AG10803 (cell line): ENCODE measurements around the gene TUBB6.

Experiments used
- DNase-seq: peaks from one replicate; pipeline ENCODE4 v3.0.0; 2010; ENCODE audit warnings: low read depth
- H3K4me3 ChIP-seq: 2 replicates; pipeline ENCODE4 v1.5.1; 2011; ENCODE audit warnings: mild to moderate bottlenecking, low read length, control low read depth
- TF ChIP-seq, protein P1 (sequence below): conservative IDR thresholded peaks from 2 replicates; pipeline ENCODE4 v1.5.1; 2011; ENCODE audit warnings: mild to moderate bottlenecking, low read length, control low read depth, inconsistent platforms

TUBB6 gene

DNA sequence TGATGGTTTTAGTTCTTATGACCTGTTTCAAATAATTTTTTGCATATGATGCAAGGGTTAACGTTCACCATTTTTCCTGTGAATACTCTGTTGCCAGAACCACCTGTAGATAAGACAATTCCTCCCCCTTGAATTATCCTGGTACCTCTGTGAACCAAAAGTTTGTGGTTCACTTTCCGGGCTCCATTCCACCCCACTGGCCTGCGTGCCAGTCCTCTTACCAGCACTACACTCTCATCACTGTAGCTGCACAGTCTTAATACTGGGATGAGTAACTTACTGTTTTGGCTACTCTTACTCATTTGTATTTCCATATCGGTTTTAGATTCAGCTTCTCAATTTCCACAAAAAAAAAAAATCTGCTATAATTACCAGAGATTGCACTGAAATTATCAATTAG lies 34.6 kb downstream of the TUBB6 start:
- H3K4me3 ChIP-seq, result no peak overlapping the region
- TF ChIP-seq, protein P1, sequence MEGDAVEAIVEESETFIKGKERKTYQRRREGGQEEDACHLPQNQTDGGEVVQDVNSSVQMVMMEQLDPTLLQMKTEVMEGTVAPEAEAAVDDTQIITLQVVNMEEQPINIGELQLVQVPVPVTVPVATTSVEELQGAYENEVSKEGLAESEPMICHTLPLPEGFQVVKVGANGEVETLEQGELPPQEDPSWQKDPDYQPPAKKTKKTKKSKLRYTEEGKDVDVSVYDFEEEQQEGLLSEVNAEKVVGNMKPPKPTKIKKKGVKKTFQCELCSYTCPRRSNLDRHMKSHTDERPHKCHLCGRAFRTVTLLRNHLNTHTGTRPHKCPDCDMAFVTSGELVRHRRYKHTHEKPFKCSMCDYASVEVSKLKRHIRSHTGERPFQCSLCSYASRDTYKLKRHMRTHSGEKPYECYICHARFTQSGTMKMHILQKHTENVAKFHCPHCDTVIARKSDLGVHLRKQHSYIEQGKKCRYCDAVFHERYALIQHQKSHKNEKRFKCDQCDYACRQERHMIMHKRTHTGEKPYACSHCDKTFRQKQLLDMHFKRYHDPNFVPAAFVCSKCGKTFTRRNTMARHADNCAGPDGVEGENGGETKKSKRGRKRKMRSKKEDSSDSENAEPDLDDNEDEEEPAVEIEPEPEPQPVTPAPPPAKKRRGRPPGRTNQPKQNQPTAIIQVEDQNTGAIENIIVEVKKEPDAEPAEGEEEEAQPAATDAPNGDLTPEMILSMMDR, result no peak
- no peak for DNase-seq

DNA sequence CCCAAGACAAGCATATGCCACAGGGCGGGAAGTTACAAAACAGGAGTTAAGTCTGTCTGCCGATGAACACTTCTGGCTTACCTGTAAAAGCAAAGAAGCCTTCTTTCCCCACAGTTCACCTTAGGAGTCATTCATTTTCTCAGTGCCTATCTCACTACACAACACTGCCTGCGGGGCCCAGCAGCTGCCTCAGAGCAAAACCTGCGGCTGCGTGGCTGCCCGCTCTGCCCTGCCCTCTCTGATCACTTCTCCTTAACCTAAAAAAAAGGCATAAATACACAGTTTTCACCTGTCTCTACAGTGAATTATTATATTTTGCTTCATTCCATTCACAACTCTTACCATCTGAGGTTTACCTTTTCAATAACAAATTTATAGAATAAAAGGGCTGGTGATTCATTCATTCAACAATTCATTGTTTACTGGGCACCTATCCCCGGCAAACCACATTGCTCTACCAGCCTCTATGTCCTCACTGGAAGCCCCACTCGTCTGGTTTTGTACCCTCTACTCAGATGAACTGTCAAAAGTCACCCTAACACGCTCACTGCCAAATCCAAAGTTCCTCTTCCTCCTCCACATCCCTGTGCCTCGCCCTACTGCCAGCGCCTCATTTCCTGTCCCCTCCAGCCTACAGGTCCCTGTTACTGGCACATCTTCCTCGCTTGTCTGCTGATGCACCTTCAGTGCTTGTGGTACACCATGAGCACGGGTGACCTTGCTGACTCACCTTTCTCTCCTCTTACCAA lies 37.6 kb downstream of the TUBB6 start:
- TF ChIP-seq, protein P1, result no peak

DNA sequence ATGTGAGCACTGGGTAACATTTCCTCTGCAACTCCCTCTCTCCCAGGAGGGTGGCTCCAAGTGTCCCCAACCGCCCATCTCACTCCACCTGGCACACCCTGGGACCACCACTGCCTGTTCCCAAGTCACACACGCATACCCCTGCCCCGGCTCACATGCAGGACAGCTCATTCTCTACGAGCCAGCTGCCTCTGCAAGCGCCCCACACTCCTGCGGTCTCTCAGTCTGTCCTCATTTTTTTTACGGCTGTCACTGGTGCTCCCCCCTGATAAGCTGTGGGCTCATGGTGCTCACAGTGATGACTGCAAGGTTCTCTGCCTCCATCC lies 38.2 kb downstream of the TUBB6 start:
- H3K4me3 ChIP-seq, result no peak overlapping the region
- TF ChIP-seq, protein P1, result no peak

More for the DNA sequence above, 37.6 kb downstream of the TUBB6 start:
- DNase-seq, result no peak
- H3K4me3 ChIP-seq, result no peak overlapping the region

DNA sequence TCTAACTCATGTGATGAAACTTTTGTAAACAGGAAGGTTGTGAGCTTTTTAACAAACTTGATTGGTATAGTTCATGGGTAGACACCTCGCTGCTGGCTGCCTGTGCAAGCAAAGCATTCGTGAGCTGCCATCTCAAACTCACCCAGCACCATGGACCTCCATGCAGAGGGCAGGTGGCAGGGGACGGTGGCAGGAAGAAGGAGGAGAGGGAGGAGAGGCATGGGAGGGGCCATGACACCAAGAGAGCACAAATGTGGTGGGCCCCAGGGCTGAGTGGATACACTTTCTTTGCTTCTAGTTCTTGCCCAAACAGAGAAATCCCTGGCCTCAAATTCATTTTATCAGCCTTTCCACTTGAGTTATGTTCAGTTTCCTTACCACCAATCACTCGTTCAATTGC lies 39.9 kb downstream of the TUBB6 start:
- no peak overlapping the region for H3K4me3 ChIP-seq
- TF ChIP-seq, protein P1, result no peak
- DNase-seq, result no peak

More for the DNA sequence above, 38.2 kb downstream of the TUBB6 start:
- DNase-seq, result no peak

DNA sequence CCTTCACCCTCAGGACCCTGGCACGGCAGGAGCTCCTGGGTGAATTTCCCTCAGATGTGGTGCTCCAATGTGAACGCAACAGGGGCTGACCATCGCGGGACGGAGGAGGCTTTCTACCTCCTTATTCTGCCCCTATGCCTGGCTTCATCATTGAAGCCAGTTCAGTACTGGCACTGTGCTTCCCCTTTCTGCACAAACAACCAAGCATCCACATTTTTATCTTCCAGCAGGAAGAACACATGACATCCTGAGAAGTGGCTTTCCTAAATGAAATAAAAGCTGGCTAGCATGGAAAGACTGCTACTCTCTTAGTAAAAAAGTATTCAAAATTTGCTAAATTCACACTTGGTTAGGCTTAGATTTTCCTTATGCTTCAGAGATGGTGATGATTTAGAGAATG lies 44.1 kb downstream of the TUBB6 start:
- TF ChIP-seq, protein P1, result no peak
- DNase-seq, result no peak

DNA sequence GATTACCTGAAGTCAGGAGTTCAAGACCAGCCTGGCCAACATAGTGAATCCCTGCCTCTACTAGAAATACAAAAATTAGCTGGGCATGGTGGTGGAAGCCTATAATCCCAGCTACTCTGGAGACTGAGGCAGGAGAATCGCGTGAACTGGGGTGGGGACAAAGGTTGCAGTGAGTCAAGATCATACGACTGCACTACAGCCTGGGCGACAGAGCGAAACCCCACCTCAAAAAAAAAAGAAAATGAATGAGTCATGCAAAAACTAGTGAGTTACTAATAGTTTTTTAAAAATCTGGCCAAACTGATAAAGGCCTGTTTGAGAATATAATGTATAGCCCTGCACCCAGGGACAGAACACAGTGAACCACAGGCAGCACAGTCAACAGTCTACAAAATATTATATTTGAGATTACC lies 51.5 kb downstream of the TUBB6 start:
- TF ChIP-seq, protein P1, result no peak
- H3K4me3 ChIP-seq, result no peak overlapping the region
- DNase-seq, result no peak

More for the DNA sequence above, 44.1 kb downstream of the TUBB6 start:
- no peak overlapping the region for H3K4me3 ChIP-seq

DNA sequence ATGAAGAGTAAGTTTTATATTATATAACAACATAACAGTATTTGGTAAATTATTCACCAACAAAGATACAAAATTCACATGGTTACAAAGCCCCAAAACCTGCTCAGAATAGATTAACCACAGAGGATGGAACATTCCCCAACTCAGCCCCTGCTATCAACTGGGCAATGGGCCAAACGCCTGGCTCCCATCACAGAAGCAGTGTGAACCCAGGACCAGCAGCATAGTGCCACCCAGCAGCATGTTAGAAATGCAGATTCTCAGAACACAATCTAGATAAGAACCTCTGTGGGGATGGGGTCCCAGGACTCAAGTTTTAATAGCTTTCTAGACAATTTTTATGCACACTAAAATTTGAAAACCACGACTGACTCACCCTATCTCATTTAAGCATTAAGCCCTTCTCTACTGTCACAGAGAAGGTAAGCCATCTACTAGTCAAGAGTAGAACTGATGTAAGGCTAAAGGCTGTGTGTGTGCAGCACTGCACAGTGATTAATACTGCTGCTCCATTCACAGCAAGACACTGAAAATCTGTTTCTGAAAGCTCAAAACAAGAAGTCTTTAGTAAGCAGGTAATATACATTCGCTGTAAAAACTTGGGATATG lies 53.8 kb downstream of the TUBB6 start:
- no peak for DNase-seq
- TF ChIP-seq, protein P1, result no peak
- H3K4me3 ChIP-seq, result no peak overlapping the region
